ENCODE results near the gene WFDC10A. TPM values are rescaled to one million over a fixed set of nuclear protein-coding genes. Genes with fewer than 3 reads are reported as not detected.

The WFDC10A gene
- total and polyA plus RNA-seq, 2 donors (not counting 3 experiments of a cell fraction or from before 2014, with no cell fraction given): not detected

DNA sequence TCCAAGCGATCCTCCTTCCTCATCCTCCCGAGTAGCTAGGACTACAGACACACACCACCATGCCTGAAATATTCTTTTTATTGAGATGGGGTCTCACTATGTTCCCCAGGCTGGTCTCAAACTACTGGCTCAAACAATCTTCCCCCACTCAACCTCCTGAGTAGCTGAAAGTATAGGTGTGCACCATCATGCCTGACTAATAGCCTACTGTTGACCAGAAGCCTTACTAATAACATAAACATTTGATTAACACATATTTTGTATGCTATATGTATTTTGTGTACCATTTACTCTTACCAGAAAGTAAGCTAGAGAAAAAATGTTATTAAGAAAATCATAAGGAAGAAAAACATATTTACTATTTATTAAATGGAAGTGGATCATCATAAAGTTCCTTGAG lies 11.9 kb upstream of the WFDC10A start:
- no peak overlapping the region for H3K9ac ChIP-seq (replicated peaks; ENCODE audit: extremely low read depth, insufficient read depth, low read length)
- no peaks in the 10 kb centered on the region for H3K36me3 ChIP-seq (ENCODE audit: control insufficient read depth in 2 of 2, extremely low read depth in 1 of 2, insufficient read depth in 2 of 2, low read length in 2 of 2)
- H2AFZ ChIP-seq (ENCODE audit: low read depth, low read length): no peak overlapping the region
- CTCF ChIA-PET: interaction anchor here (3.9 kb wide), 1 partner anchor 11 kb away, joined by 21 read pairs; the partner anchor contains the start of gene WFDC10A
- H3K79me2 ChIP-seq (ENCODE audit: control insufficient read depth, insufficient read depth, low read length): no peaks in the 10 kb centered on the region
- H3K4me1 ChIP-seq (ENCODE audit: control insufficient read depth, extremely low read depth, insufficient read depth, low read length): no peaks in the 10 kb centered on the region
- H3K27ac ChIP-seq (ENCODE audit: insufficient read depth, low read depth, low read length): no peak overlapping the region
- intact Hi-C loops (cut with micrococcal nuclease): no loop called here
- dilution Hi-C loops (cut with MboI; ENCODE audit: extremely low pct_ligation_motif_present, low sequenced_read_pairs): no loop called here
- no peaks in the 10 kb centered on the region for H3K9me3 ChIP-seq (replicated peaks; ENCODE audit: control insufficient read depth, insufficient read depth, low read length)
- no peak overlapping the region for H3K4me2 ChIP-seq (ENCODE audit: insufficient read depth, low read length)
- H3K4me3 ChIP-seq (replicated peaks in 1 of 3; ENCODE audit: insufficient read depth in 1 of 3, low read depth in 1 of 3, low read length in 3 of 3): no peak overlapping the region
- no peaks in the 10 kb centered on the region for H3K9me1 ChIP-seq (replicated peaks; ENCODE audit: control insufficient read depth, extremely low read depth, insufficient read depth, low read length)
- H3K27me3 ChIP-seq (ENCODE audit: control insufficient read depth in 2 of 2, insufficient read depth in 2 of 2, low read length in 2 of 2): no peaks in the 10 kb centered on the region
- no TSS peak for BruUV-seq (replicated peaks)
- TF ChIP-seq CTCF (IDR thresholded peaks at IDR 0.05; ENCODE audit: extremely low read depth in 1 of 2, insufficient read depth in 1 of 2, low read depth in 1 of 2, low read length in 2 of 2) (no peak), GATA2 (IDR thresholded peaks at IDR 0.05; ENCODE audit: insufficient read depth, insufficient read length, low read depth, low read length) (no peak), MAX (IDR thresholded peaks at IDR 0.05; ENCODE audit: insufficient read depth, insufficient read length) (no peak), MYC (IDR thresholded peaks at IDR 0.05; ENCODE audit: low read depth, low read length) (no peak), EZH2 (IDR thresholded peaks at IDR 0.05; ENCODE audit: borderline replicate concordance, low read depth, low read length, severe bottlenecking) (no peak), POLR2A (IDR thresholded peaks at IDR 0.05; ENCODE audit: low read depth, low read length) (no peak), JUN (IDR thresholded peaks at IDR 0.05; ENCODE audit: borderline replicate concordance, insufficient read depth, insufficient read length, low read depth) (no peak), FOS (IDR thresholded peaks at IDR 0.05; ENCODE audit: borderline replicate concordance, insufficient read depth, low read length) (no peak), POLR2AphosphoS5 (IDR thresholded peaks at IDR 0.05; ENCODE audit: insufficient read depth, low read depth, low read length) (no peak)
- H4K20me1 ChIP-seq (replicated peaks; ENCODE audit: control insufficient read depth, extremely low read depth, insufficient read depth, low read length): no peaks in the 10 kb centered on the region
- DNase-seq (ENCODE audit: low read depth, low spot score): no peak
- POLR2A ChIA-PET: no interaction called here
- FAIRE-seq: no peak
